Epithelial cell of esophagus (primary cell): ENCODE measurements around the gene KIF1B.

ENCODE experiments used
- DNase-seq: peaks from one replicate; pipeline ENCODE4 v3.0.0; 2010; ENCODE audit warnings: low read depth
- H3K4me3 ChIP-seq: 2 replicates; pipeline ENCODE4 v1.5.1; 2011; ENCODE audit warnings: mild to moderate bottlenecking, low read length, control low read depth
- CTCF ChIP-seq: IDR thresholded peaks from 2 replicates; pipeline ENCODE4 v1.5.1; 2011; ENCODE audit warnings: low read depth, mild to moderate bottlenecking, low read length, control low read depth, inconsistent platforms; ENCODE audit not compliant: insufficient read depth; ENCODE audit errors: missing control alignments

Gene KIF1B

GRCh38 chr1:10185759-10186158 is 24.6 kb upstream of the KIF1B start:
- TF ChIP-seq CTCF: no peak
- DNase-seq: no peak
- H3K4me3 ChIP-seq: no peak overlapping the region

GRCh38 chr1:10186331-10187025 is 23.9 kb upstream of the KIF1B start:
- H3K4me3 ChIP-seq: no peak overlapping the region
- no peak for TF ChIP-seq CTCF
- DNase-seq: no peak

- no peak for TF ChIP-seq CTCF
- no peak overlapping the region for H3K4me3 ChIP-seq
Measured at GRCh38 chr1:10187026-10187334, 23.4 kb upstream of the KIF1B start.

GRCh38 chr1:10188133-10188650 is 22.2 kb upstream of the KIF1B start:
- no peak overlapping the region for H3K4me3 ChIP-seq
- TF ChIP-seq CTCF: no peak
- no peak for DNase-seq

More at GRCh38 chr1:10187026-10187334, 23.4 kb upstream of the KIF1B start:
- no peak for DNase-seq

- DNase-seq: no peak
- no peak for TF ChIP-seq CTCF
- H3K4me3 ChIP-seq: no peak overlapping the region
Measured at GRCh38 chr1:10189659-10190058, 20.7 kb upstream of the KIF1B start.

GRCh38 chr1:10192263-10192662 is 18.1 kb upstream of the KIF1B start:
- DNase-seq: no peak
- H3K4me3 ChIP-seq: no peak overlapping the region
- TF ChIP-seq CTCF: no peak

GRCh38 chr1:10193288-10193687 is 17.1 kb upstream of the KIF1B start:
- H3K4me3 ChIP-seq: no peak overlapping the region
- no peak for TF ChIP-seq CTCF
- no peak for DNase-seq
